HG03103 (cell line): ENCODE data around the gene TCF15.
"Not testable (repeated sequence)": the region's sequence is repeated elsewhere in the genome, so short reads cannot be mapped to it uniquely, and the experiment has no call there.

Experiments
- ATAC-seq: cut with Tn5 transposase; IDR thresholded peaks from one replicate; pipeline ENCODE4 v1.9.1; 2021; ENCODE audit warnings: low read depth; ENCODE audit not compliant: unreplicated experiment

Gene TCF15

GRCh38 chr20:584161-584970 lies 25.7 kb downstream of the TCF15 start:
- no peak for ATAC-seq

GRCh38 chr20:582204-582603 lies 27.9 kb downstream of the TCF15 start:
- no peak for ATAC-seq

GRCh38 chr20:578940-579690 lies 31.0 kb downstream of the TCF15 start:
- not testable (repeated sequence) for ATAC-seq

GRCh38 chr20:577167-577791 lies 32.8 kb downstream of the TCF15 start:
- no peak for ATAC-seq

- no peak for ATAC-seq
Observed at GRCh38 chr20:576156-576555, 34.0 kb downstream of the TCF15 start.

DNA sequence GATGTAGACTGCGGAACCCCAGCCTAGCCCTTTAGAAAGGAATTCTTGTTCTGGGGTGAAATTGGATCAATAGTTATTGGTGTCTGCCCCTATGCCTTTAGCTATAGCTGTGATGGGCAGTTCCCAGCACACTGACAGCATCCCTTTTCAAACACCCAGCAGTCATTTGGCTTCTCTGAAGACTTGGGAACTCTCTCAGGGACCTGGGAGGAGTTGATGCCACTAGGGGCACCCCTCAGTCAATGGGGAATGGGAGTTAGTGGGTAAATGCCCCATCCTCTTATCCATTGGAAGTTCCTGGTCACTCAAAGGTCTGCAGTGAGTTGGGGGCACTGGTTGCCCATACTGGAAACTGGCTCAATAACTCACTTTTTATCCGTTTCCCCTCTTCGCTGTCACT lies 34.9 kb downstream of the TCF15 start:
- ATAC-seq = no peak

DNA sequence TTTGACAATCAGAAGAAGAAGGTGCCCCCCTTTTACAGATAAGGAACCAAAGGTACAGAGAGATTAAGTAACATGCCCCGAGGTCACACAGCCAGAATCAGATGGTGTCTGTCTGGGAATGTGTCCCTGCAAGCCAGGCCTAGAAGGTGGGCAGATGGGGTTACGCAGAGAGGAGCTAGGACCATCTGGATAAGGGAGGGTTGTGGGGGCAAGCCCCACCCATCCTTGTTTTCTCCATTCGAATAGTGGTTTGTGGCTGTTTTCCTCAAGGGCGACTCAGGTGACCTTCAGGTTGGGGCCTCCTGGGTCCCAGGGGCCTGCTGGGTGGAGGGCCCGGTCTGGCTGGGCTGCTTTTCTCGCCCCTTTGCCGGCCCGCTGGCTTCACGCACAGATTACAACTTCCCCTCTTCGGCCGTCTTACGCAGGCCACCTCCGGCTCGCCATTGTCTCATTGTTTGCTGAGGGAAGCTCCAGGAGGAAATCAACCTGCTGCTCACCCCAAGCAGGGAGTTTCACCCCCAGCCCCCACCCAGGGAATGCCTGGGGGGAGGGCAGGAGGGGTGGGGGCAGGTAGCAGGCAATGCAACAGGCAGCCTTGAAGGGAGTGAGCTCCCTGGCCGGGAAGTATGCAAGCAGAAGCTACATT lies 35.7 kb downstream of the TCF15 start:
- no peak for ATAC-seq

GRCh38 chr20:573414-574296 lies 36.5 kb downstream of the TCF15 start:
- no peak for ATAC-seq

GRCh38 chr20:572727-573126 lies 37.4 kb downstream of the TCF15 start:
- no peak for ATAC-seq

DNA sequence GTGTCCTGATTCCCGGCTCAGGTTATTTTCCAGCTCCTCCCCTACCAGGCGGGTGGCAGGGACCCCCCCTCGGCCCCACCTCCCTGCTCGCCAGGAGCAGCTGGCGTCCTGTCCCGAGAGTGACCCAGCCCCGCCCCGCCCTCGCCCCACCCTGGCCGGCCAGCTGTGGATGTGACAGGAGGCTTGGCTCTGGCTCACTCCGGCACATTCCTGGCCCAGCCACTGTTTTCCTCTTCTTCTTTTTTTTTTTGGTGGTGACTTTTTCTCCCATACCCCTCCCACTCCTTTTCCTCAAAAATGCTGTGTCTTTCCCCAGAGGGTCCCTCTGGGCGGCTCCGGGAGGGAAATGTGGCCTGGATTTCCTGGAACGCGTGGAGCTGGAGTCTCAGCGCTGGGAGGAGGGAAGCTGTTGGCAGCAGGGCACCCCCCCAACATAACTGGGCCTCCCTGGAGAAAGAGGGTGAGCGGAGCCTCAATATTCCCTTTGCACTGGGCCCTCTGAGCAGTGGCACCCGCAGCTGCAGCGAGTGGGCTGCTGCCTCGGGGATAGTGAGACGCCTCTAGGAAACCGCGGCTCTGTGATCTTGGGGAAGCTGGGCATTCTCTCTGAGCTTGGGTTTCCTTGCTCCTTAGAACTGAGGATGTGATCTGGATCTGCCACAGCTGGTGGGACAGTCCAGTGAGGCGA lies 38.2 kb downstream of the TCF15 start:
- no peak for ATAC-seq

- no peak for ATAC-seq
Observed at GRCh38 chr20:568673-569415, 41.3 kb downstream of the TCF15 start.

DNA sequence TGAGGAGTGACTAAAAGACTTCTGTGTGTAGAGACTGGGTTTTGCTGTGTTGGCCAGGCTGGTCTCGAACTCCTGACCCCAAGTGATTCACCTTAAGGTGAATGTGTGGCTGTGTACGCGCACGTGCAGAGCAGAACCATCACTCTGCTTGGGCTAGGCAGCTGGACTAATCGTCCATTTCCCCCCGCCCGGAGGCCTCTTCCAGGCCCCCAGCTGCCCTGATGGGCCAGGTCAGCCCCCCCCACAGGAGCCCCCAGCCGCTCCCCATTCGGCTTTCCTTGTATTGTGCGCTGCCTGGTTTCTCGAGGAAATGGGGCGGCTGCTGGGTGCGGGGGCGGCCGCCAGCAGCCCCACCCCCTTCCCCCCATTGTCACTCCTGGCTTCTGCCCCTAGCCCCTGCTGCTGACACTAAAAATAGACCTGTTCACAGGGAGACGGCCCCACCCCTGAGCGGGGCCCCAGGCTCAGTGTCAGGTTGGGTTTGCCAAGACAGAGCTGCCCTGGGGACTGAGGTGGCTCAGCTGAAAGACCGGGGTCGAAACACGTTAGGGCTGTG lies 41.9 kb downstream of the TCF15 start:
- no peak for ATAC-seq

- ATAC-seq = no peak
Observed at GRCh38 chr20:564192-564591, 45.9 kb downstream of the TCF15 start.

DNA sequence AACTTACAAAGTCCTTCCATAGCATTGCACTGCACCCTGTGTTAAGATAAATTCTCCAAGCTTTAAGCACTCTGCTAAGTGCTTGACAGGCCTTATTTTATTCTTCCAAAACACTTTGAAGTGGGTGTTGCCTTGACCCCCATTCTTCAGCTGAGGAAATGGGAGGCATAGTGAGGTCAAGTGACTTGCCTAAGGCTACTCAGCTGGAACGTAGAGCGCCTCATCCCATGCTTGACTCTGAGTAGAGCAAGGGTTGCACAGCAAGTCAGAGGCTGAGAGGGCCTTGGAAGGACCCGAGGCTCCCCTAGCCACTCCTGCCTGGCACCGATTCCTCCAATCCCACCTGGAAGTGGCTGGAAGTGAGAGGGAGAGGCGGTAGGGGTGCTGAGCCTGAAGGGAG lies 46.9 kb downstream of the TCF15 start:
- ATAC-seq = no peak

GRCh38 chr20:562232-562897 lies 47.7 kb downstream of the TCF15 start:
- ATAC-seq = no peak

DNA sequence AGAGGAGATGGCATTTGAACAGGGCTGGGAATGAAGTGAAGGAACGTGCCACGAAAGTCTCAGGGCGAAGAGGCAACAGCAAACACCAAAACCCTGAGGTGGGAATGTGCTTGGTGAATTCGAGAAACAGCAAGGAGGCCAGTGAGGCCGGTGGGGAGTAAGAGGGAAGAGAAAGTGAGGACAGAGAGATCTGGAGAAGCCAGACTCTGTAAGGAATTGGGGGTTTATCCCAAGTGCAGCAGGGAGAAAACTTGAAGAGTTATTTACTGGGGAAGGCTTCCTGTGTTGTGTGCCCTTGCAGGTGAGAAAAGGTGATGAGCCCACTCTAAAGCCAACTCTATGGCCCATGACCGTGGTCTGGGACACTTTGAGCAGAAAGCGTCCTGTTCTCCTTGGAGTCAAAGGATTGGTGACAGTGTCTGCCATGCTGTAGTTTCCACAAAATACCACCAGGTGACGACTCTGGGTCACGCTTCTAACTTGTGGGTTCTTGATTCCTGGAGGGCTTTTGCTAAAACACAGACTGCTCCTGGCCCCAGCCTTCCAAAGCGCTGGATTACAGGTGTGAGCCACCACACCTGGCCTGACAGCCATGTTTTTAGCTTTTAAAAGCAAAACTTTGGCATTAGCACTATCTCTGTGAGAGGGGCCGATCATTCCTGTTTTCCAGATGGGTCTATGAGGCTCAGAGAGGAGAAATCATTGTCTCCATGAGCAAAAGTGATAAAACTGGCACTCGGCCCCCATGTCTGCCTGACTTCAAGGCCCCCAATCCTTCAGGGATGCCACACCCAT lies 48.5 kb downstream of the TCF15 start:
- no peak for ATAC-seq

GRCh38 chr20:560680-561079 lies 49.4 kb downstream of the TCF15 start:
- ATAC-seq = no peak
